Mesenteric fat pad (tissue), 1 donor: ENCODE results near the gene RNF224. TPM values are rescaled to one million over a fixed set of nuclear protein-coding genes. Genes with fewer than 3 reads are reported as not detected.
A peak's percentile ranks its signal among the peaks of the same experiment; 100 is the strongest.
"Not testable (repeated sequence)": the region's sequence is repeated elsewhere in the genome, so short reads cannot be mapped to it uniquely, and the experiment has no call there.

ENCODE experiments used
- DNase-seq: peaks from one replicate; pipeline ENCODE4 v3.0.0-alpha.2; 2020; ENCODE audit warnings: low spot score
- total RNA-seq: library from RNA; stranded (reverse); fragmentation: NEBNext Ultra II Directional; extraction: Animal tissue kit (Norgen Biotek cat#: 25700); gene quantifications from one replicate; pipeline ENCODE4 v1.2.1, GENCODE V29; 2021
- donor health status: DM: yes; HTN: yes; CAD: no.

Gene RNF224
- total RNA-seq, 1 donor from 2014 or later = not detected

DNA sequence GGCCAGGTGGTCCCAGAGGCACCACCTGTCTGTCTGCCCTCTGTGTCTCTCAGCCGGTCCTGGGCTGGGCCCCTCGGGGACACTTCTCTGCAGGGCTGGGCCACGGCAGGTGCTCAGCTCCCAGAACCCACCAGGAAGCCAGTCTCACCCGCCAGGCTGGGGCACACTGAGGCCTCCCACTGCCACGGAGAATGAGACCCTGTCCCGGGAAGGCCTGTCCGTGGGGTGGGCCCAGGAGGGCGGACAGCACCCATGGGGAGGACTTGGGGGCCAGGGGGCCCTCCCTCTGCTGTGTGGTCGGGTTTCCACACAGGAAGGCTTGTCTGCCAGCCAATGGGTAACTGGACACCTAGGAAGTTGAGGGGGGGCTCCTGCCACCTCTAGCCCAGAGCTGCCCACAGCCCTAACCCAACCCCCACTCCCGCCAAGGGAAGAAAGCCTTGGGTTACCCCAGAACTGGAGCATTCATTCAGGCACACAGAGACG lies 9.7 kb downstream of the RNF224 start:
- no peak for DNase-seq

DNA sequence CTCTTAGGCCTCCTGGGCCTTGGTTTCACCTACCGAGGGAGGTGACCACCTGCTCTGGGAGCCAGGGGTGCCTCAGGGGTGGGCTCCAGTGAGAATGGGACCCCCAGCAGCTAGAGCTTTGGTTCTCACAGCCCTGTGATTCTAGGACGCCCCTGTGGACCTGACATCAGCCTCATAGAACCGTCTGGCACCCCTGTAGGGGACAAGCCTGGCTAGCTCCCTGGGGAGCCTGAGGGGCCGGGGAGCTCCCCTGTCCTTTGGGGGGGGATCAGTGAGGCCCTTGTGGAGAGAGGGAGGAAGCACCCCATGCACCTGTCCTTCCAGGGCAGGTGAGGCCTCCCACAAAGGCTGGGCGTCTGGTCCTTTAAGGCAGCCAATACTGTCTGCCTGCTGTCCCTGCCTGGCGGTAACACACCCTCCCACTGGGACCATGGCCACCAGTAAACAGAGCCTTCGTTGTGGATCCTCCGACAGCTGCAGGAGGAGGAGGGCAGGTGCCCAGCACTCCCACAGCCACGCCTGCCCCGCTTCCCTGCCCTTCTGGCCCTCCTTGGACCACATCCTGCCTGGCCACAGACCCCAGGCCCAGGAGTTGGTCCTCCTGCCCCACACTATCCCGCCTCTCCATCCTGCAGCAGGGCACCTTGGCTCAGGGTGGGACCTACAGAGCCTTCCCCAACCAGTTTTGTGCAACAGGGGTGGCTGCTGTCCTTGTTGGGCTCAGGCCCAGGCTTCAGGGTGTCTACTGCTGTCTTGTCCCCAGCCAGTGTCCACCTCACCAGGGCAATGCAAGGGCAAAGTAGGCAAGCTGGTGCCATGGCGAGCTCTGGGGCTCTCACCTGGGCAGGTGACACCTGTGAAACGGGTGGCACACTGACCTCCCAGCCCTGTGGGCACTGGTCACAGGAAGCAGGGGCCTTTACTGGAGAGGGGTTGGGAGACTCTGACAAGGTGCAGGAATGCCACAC lies 10.7 kb downstream of the RNF224 start:
- DNase-seq = no peak

DNA sequence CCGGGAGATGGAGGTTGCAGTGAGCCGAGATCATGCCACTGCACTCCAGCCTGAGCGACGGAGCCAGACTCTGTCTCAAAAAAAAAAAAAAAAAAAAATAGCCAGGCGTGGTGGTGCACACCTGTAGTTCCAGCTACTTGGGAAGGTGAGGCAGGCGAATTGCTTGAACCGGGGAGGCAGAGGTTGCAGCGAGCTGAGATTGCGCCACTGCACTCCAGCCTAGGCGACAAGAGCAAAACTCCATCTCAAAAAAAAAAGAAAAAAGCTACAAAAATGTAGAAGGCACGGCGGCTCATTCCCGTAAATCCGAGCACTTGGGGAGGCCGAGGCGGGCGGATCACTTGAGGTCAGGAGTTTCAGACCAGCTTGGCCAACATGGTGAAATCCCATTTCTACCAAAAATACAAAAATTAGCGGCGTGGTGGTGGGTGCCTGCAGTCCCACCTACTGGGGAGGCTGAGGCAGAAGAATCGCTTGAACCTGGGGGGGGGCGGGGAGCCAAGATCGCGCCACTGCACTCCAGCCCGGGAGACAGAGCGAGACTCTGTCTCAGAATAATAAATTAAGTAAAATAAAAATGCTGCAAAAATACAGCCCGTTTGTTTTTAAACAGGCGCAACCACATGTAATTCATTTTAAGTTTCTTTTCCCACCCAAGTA lies 12.4 kb downstream of the RNF224 start:
- DNase-seq = not testable (repeated sequence)

DNA sequence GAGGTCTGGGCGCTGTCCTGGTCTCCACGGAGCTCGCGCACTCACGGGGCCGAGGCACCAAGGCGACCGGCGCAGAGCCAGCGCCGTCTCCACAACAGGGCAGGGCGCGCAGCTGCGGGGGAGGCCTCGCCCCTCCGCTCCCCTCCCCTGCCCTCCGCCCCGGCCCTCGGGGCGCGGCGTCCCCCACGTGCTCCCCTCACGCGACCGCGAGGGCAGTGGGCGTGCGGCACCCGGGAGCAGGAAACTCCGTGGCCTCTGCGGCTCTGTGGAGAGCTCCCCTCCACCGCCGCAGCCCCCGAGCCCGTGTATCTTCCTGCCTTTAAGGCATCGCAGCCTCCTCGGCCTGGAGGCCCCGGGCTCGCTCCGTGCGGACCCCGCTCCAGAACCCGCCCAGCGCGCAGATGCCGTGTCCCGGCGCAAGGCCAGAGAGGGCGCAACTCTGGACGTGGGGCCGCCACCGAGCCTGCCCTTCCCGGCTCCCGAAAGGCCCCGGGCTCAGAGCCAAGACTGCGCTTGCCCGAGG lies 13.1 kb downstream of the RNF224 start:
- DNase-seq = peak; percentile 93

DNA sequence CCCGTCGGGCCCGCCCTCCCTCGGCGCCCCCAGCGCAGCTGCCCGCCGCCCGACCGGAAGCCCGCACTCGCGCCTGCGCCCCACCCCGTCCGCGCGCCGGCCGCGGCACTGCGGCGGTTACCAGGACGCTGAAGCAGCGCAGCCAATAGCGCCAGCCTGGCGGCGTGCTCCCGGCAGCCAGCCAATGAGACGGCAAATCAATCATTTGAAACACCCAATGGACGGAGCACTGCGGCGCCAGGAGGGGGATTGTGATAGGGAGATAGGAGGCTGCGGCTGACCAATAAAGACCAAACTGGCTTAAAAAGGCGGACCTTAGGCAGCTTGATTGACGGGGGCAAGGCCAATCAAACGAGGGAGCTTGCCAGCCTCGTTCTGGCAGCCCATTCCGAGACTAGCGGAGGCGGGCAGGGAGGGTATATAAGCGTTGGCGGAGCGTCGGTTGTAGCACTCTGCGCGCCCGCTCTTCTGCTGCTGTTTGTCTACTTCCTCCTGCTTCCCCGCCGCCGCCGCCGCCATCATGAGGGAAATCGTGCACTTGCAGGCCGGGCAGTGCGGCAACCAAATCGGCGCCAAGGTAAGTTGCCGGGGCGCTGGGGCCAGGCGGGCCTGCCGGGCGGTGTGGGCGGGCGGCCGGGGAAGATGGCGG lies 13.7 kb downstream of the RNF224 start, which contains the start of gene TUBB4B:
Gene TUBB4B (plus strand): TSS at position 447 of the 649 bp plus-strand sequence. CDS start 74 bp downstream, at position 521.
- DNase-seq = peak; percentile 99

DNA sequence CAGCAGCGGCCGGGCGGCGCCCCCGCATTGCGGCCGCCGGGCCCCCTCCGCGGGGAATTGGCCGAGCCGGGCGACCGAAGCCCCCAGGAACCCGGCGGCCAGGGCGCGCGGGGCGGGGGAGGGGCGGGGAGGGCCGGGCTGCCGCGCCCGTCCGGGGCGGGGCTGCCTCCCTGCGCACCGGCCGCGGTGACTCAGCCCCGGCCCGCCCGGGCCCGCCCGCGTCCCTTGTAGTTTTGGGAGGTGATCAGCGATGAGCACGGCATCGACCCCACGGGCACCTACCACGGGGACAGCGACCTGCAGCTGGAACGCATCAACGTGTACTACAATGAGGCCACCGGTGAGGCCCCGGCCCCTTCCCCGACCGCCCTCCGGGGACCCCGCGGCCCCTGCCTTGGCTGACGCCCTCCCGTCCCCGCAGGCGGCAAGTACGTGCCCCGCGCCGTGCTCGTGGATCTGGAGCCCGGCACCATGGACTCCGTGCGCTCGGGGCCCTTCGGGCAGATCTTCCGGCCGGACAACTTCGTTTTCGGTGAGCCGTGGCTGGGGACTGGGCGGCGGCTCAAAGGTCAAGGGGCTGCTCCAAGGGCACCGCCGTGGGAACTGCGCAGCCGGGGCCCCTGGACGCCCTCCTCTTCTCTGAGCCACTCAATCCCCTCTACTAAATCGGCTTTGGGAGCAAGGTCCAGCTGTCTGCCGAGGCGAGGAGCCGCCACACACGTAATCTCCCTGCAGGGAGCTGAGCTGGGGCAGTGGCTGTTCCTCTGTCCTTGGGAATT lies 14.4 kb downstream of the RNF224 start:
- DNase-seq = no peak

DNA sequence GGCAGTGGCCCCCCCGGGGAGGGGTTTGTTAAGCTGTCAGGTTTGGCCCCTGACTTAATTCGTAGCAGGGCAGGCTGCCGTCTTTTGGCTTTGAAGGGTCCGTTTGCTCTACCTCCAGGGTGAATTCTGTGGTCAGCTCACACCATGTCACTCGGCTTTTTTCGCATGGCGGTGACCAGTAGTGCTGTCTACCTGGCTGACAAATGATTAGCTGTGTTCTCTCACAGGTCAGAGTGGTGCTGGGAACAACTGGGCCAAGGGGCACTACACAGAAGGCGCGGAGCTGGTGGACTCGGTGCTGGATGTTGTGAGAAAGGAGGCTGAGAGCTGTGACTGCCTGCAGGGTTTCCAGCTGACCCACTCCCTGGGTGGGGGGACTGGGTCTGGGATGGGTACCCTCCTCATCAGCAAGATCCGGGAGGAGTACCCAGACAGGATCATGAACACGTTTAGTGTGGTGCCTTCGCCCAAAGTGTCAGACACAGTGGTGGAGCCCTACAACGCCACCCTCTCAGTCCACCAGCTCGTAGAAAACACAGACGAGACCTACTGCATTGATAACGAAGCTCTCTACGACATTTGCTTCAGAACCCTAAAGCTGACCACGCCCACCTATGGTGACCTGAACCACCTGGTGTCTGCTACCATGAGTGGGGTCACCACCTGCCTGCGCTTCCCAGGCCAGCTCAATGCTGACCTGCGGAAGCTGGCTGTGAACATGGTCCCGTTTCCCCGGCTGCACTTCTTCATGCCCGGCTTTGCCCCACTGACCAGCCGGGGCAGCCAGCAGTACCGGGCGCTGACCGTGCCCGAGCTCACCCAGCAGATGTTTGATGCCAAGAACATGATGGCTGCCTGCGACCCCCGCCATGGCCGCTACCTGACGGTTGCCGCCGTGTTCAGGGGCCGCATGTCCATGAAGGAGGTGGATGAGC lies 15.2 kb downstream of the RNF224 start:
- DNase-seq = no peak

DNA sequence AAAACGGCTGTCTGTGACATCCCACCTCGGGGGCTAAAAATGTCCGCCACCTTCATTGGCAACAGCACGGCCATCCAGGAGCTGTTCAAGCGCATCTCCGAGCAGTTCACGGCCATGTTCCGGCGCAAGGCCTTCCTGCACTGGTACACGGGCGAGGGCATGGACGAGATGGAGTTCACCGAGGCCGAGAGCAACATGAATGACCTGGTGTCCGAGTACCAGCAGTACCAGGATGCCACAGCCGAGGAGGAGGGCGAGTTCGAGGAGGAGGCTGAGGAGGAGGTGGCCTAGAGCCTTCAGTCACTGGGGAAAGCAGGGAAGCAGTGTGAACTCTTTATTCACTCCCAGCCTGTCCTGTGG lies 15.9 kb downstream of the RNF224 start:
- DNase-seq = not testable (repeated sequence)

DNA sequence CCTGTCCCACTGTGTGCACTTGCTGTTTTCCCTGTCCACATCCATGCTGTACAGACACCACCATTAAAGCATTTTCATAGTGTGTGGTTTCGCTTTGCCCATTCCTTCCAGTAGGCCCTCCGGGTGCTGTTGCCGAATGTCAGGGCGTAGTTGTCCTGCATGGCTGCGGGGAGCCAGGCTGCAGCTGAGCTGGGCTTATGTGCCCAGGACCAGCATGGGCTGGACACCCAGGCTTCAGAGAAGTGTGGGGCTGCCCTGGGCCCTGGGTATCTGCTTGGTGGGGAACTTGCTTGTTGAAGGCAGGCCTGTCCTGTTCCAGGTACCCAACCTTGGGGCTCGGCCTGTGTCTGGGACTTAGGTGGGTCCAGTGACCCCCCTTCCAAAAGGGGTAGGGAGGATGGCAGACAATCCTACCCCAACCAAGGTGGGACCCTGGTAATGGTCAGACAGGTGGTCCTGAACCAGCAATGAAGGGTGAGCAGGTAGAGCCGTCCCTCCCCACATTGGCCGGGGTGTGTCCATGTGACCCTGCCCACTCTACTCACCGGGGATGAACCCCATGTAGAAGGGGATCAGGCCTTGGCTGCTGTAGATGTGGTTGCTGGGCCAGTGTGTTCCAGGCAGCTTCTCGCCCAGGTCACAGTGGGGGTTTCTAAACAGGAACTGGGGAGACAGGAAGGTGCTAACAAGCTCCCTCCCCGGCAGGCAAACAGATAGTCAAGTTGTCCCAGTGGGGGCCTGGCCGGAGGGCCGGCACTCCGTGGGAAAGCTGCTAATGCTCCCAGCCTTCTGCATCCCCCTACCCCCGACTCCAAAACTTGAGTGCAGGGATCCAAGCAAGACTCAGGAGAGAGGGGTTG lies 16.6 kb downstream of the RNF224 start:
- DNase-seq = no peak

DNA sequence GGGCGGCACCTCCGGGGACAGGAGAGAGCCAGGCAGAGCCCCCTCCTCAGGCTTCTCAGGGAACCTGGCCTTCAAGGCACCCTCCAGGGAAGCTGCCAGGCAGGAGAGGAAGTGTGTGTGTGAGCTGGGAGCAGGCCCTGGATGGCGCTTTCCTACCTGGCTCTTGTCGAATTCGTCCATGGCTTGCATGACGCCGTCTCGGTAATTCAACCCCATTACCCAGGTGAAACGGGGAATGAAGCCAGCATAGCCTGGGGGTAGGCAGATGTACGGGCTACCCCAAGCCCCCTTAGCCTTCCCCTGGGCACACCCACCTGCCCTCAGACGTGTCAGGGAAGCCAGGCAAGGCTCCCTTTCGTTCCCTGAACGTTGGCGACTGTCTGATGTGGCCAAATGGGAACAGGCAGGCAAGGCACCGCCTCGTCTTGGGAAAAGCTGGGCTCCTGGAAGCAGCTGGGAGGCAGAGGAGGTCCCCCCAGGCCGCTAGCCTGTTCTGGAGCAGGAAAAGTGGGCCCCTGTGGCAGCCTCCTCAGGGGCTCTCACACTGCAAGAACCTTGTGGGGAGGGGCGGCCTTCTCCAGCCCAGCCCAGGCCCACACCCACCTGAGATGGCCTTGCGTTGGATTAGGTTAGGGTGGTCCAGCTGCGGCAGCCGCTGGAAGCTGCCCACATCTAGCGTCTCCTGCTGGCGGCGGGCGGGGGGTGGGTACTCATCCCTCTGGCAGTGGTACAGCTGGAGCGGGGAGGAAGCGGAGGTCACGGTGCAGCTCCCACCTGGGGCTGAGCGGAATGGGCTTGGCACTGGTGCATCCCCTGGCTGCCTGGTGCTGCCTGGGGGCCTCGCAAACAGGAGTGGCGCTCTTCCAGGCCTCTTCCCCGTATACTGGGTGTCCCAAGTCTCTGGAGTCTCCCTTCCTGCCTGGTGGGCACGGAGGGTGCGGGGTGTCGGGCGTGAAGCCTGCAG lies 17.5 kb downstream of the RNF224 start:
- no peak for DNase-seq

DNA sequence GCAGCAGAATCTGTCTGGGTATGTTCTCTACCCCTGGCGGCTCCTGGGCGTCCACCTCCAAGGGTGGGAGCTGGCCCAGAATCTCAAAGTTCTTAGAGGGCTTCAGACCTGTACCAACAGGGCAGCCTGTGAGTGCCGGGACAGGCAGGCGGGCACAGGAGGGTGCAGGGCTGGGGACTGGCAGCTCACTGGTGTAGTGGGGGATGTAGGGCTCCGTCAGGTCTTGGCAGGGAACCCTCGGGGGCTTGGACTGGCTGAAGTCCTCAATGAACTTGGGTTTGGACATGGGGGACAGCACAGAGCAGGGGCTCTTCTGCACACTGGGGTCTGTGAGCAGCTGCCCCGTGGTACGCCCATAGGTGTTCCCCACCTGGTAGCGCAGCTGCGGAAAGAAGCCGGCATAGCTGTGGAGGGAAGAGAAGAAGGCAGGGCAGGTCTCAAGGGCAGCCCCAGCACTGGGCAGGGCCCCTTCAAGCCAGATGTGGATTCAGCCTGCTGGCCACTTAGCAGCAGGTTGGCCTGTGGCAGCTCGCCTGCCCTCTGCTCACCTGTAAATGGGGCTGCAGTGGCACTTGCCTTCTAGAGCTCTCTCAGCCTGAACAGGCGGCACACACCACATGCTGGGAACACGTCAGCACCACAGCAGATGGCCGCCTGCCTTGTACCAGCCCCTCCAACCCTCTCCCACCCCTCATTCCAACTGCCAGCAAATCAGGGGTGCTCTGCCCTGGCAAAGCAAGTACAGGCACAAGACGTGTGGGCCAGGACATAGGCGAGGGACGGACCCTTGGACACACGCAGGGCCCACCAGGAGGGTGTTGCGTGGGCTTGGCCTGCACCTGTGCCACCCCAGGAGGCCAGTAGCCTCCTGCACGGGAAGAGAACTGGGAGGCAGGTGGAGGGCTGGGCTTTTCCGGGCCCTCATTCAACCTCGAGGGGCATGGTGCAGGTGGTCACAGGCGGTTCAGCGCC lies 18.4 kb downstream of the RNF224 start:
- DNase-seq = no peak

DNA sequence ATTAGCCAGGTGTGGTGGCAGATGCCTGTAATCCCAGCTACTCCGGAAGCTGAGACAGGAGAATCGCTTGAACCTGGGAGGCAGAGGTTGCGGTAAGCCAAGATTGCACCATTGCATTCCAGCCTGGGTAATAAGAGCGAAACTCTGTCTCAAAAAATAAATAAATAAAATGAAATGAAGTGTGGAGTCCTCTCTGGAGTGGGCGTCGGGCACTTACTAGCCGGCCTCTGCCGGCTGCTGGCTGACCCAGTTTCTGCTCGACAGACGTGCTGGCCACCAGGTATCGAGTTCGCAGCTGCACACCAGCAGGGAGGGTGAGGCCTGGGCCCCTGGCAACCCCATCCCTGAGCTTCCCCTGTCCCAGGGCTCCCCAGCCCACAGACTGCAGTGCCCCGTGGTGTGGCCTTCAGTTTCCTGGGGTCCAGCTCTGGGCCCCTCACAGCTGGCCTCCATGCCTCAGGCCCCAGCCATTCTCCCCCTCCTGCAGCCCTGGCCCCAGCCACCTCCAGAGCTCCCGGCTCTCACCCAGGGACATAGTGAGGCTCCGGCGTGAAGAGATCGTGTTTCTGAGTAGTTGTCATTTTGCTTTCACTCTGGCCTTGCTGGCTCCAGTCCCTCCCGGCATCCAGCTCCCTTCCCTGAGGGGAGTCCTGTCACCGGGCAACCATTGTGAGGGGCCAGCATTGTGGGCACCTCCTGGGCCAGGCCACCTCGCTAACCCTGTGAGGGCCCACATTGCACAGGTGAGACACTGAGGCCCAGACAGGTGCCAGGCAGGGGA lies 20.0 kb downstream of the RNF224 start:
- no peak for DNase-seq

DNA sequence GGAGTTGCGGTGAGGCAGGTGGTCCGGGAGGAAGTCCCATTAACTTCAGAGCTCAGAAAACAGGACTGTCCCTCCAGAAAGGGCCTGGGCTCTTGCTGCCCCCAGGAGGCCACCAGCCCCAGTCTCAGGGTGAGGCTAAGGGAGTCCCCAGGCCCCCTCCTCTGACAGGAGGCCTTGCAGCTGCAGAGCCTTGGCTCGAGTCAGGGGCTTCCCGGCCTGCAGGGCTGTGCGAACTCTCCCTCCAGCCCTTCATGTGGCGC lies 20.5 kb downstream of the RNF224 start:
- DNase-seq = no peak

DNA sequence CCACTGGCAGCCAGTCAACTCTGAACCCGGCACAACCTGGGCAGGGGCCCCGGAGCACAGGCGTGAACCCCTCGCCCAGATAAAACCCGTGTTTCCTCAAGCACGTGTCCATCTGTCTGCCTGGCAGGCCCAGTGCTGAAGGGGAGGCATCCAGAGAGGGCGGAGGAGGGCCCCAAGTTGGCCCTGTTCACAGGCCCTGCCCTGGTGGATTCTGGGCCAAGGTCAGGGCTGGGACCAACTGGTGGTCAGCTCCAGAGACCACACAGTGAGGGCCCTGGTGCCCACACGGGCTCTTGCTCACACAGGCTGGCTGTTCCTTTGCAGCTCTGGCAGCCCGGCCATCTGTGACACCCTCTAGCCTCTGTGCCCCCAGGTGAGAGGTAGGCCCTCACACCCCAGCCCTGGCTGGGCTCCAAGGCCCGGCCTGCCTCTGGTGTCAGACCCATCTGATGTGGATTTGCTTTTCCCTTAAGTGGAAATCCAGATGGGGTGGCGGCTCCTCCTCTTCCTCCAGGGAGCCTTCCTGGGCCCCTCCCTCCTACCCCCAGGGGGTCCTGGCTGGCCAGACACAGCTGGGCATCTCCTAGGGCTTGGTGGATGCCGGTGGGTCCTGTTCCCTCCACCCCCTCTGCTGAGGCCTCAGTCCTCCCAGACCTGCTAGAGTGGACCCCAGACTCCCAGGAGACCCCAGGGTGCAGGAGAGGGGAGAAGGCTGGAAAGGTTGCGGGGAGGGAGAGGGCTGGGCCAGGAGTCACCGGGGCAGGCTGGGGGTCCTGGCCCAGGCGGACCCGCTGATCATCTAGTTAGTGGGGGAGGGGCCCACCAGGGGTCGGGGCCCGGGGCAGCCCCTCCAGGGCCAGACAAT lies 23.3 kb downstream of the RNF224 start:
- no peak for DNase-seq

DNA sequence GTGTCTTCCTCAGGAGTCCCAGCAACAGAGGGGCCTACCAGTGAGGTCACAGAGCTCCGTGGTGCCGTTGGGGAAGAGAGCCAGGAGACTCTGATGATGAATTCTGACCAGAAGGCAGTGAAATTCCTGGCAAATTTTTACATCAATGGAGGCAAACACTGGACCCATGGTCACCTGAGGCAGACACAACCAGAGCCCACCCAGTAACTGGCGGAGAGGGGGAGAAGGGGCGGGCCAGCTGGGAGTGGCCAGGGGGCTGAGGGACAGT lies 23.8 kb downstream of the RNF224 start, which contains the start of gene STPG3:
Gene STPG3 (plus strand): TSS at position 93 of the 268 bp plus-strand sequence. CDS start 1 bp downstream, at position 94.
- no peak for DNase-seq
